Heart left ventricle (tissue), 16 donors: ENCODE data around the gene ZFR2. TPM values are rescaled to one million over a fixed set of nuclear protein-coding genes. Genes with fewer than 3 reads are reported as not detected.

Experiments
- ATAC-seq, 4 donors: fragments of 200-7000 bp; cut with Tn5 transposase; one replicate each; pipeline ENCODE4 v1.9.1; 2020 to 2022; ENCODE audit warnings: moderate library complexity in 4 of 4, mild to moderate bottlenecking in 3 of 4, moderate number of reproducible peaks in 1 of 4
- DNase-seq, 5 donors: peaks; one replicate each; pipeline ENCODE4 v3.0.0-alpha.2; 2020
- H3K27ac ChIP-seq, 12 donors: fragments of 200-600 bp; sonication (generic) in 4 of 12; one replicate each; pipeline versions ENCODE4 v1.5.0 to v1.8.0; 2016 to 2022; ENCODE audit warnings: mild to moderate bottlenecking in 2 of 12
- H3K27me3 ChIP-seq, 9 donors: fragments of 200-600 bp; sonication (generic) in 2 of 9; one replicate each; pipeline versions ENCODE4 v1.5.1 to v1.8.0; 2016 to 2022; ENCODE audit warnings: mild to moderate bottlenecking in 3 of 9
- H3K36me3 ChIP-seq, 9 donors: fragments of 200-600 bp; sonication (generic) in 2 of 9; one replicate each; pipeline versions ENCODE4 v1.5.0 to v1.8.0; 2018 to 2022; ENCODE audit warnings: mild to moderate bottlenecking in 2 of 9
- H3K4me1 ChIP-seq, 12 donors: fragments of 200-600 bp; sonication (generic) in 4 of 12; one replicate each; pipeline versions ENCODE4 v1.5.0 to v1.8.0; 2016 to 2022; ENCODE audit warnings: mild to moderate bottlenecking in 3 of 12
- H3K4me3 ChIP-seq, 12 donors: fragments of 200-600 bp; sonication (generic) in 4 of 12; one replicate each; pipeline versions ENCODE4 v1.5.0 to v1.8.0; 2017 to 2022; ENCODE audit warnings: mild to moderate bottlenecking in 9 of 12, moderate library complexity in 4 of 12
- H3K9me3 ChIP-seq, 12 donors: fragments of 200-600 bp; sonication (generic) in 4 of 12; one replicate each; pipeline versions ENCODE4 v1.5.0 to v1.8.0; 2016 to 2022; ENCODE audit warnings: mild to moderate bottlenecking in 1 of 12
- CTCF ChIP-seq, 12 donors: fragments of 200-600 bp; sonication (generic) in 4 of 12; IDR thresholded peaks; one replicate each; pipeline versions ENCODE4 v1.5.0 to v1.8.0; 2018 to 2022; ENCODE audit warnings: antibody characterized with exemption in 12 of 12, mild to moderate bottlenecking in 5 of 12
- POLR2A ChIP-seq, 2 donors: fragments of 450-650 bp; IDR thresholded peaks; one replicate each; pipeline ENCODE4 v1.6.1; 2017; ENCODE audit warnings: antibody characterized with exemption in 2 of 2, mild to moderate bottlenecking in 2 of 2, moderate library complexity in 2 of 2
- WGBS, 4 donors: extraction: QIAGEN DNeasy Blood & Tissue Kit in 2 of 4; methylation state at CpG; one replicate each; pipeline versions ENCODE4 v1.1.5 to v1.1.7; 2013 to 2018; 5-methylcytosine and 5-hydroxymethylcytosine counted together
- intact Hi-C, 10 donors: fragments of 100-400 bp; cut with DNase I; formaldehyde crosslinking; loops; one replicate each; pipeline versions ENCODE4 v1.11.1 to v1.14.2; 2022
- polyA plus RNA-seq, 2 donors: library from polyadenylated mRNA; stranded (reverse); fragments of 200-250 nt; gene quantifications; one replicate each; pipeline ENCODE4 v1.2.3, GENCODE V29; 2013
- total RNA-seq, 9 donors: library from RNA; depleted of rRNA in 2 of 9; stranded (reverse); fragments of >200 nt in 2 of 9; fragmentation: NEBNext Ultra II Directional in 3 of 9; extraction: Animal tissue kit (Norgen Biotek cat#: 25700) in 3 of 9; gene quantifications; one replicate each; pipeline versions ENCODE4 v1.1.0 to v1.2.4, GENCODE V29; 2016 to 2023
- donor health status: ischemic (EF 13 %, LVEDD 7.1; RV severe dilation, severe dysfunction).
- donor health status: healthy with polysubstance abuse.
- donor health status: DM: no; HTN: yes; CAD: no.
- donor health status: DM: no; HTN: no; CAD: no.
- donor health status: ischemic (EF 25% LVEDD 6.9; RV normal size, moderate dysfunction).
- donor health status: ischemic (EF 25% LVEDD 5.7; RV mildly dilated, moderate dysfunction).
- donor health status: healthy.
- donor health status: DM: yes; HTN: yes; CAD: no.
- donor health status: ischemic (EF 35%, LVEDD 5.7; RV mildly dilated, moderate dysfunction).
- donor health status: nonischemic (EF 11% LVEDD 7.7; RV severe dilation, severe dysfunction).
- donor health status: DM: yes; HTN: yes; CAD: no.
- donor health status: PGD.
- donor health status: ischemic (EF 29% LVEDD 5.4; RV normal size, mild dysfunction).
- donor health status: nonischemic (EF 23%, LVEDD 6.1; RV moderate dilation, normal function).

ZFR2 gene
- total and polyA plus RNA-seq, 11 donors = 0.08 to 0.16 TPM; not detected in 9

GRCh38 chr19:3784607-3785450 lies 84.0 kb downstream of the ZFR2 start:
- Histone ChIP-seq H3K27me3 (peaks cover 6 to 52% (median 27%) of the 10 kb centered on the region in 9 donors), H3K4me3 (peak overlapping the region in 4 of 12 donors; percentile 40 to 59 (median 44)), H3K36me3 (no peaks in the 10 kb centered on the region), H3K9me3 (peaks cover 0 to 24% (median 21%) of the 10 kb centered on the region in 12 donors), H3K27ac (no peak overlapping the region), H3K4me1 (peaks cover 0 to 17% (median 0%) of the 10 kb centered on the region in 12 donors)
- intact Hi-C loops = loop anchor here in 2 of 10 donors (5.0 kb wide), 1 partner anchor 37 kb away; no protein-coding TSS in a partner anchor
- TF ChIP-seq CTCF (IDR thresholded peaks at IDR 0.05) (no peak), POLR2A (IDR thresholded peaks at IDR 0.05) (no peak)
- DNase-seq (no peak), ATAC-seq (no peak)
- WGBS, 4 donors = 23 to 28% (median 27%) methylated on average over 24 to 25 of the region's 25 CpGs

GRCh38 chr19:3783660-3784584 lies 84.9 kb downstream of the ZFR2 start:
- no peak overlapping the region for H3K27ac ChIP-seq
- DNase-seq = no peak
- TF ChIP-seq POLR2A (IDR thresholded peaks at IDR 0.05) (no peak), CTCF (IDR thresholded peaks at IDR 0.05) (peak in 11 of 12 donors; percentile 11 to 46 (median 24))
- peaks cover 0 to 24% (median 21%) of the 10 kb centered on the region in 12 donors for H3K9me3 ChIP-seq
- ATAC-seq = peak in 3 of 4 donors; percentile 8 to 38 (median 29)
- H3K27me3 ChIP-seq = peaks cover 6 to 52% (median 27%) of the 10 kb centered on the region in 9 donors
- intact Hi-C loops = loop anchor here in 1 of 10 donors (5.0 kb wide), 1 partner anchor 38 kb away; no protein-coding TSS in a partner anchor
- no peaks in the 10 kb centered on the region for H3K36me3 ChIP-seq
- 69 to 77% (median 74%) methylated on average over 28 to 49 of the region's 49 CpGs for WGBS, 4 donors
- no peak overlapping the region for H3K4me3 ChIP-seq
- H3K4me1 ChIP-seq = peaks cover 0 to 17% (median 0%) of the 10 kb centered on the region in 12 donors

- WGBS, 4 donors = 76 to 94% (median 86%) methylated on average over 9 to 13 of the region's 13 CpGs
- DNase-seq (no peak), ATAC-seq (no peak)
Measured at GRCh38 chr19:3782903-3783302, 85.9 kb downstream of the ZFR2 start.

More at GRCh38 chr19:3782903-3783302, 85.9 kb downstream of the ZFR2 start:
- intact Hi-C loops = loop anchor here in 1 of 10 donors (5.0 kb wide), 1 partner anchor 39 kb away; no protein-coding TSS in a partner anchor
- TF ChIP-seq CTCF (IDR thresholded peaks at IDR 0.05) (no peak), POLR2A (IDR thresholded peaks at IDR 0.05) (no peak)
- Histone ChIP-seq H3K4me1 (peaks cover 0 to 17% (median 0%) of the 10 kb centered on the region in 12 donors), H3K9me3 (peaks cover 0 to 24% (median 21%) of the 10 kb centered on the region in 12 donors), H3K36me3 (no peaks in the 10 kb centered on the region), H3K27me3 (peaks cover 6 to 52% (median 27%) of the 10 kb centered on the region in 9 donors), H3K4me3 (no peak overlapping the region), H3K27ac (no peak overlapping the region)
